Fibroblast of pulmonary artery (primary cell): ENCODE results near the gene ZNF385C.

ENCODE experiments used
- DNase-seq: peaks from one replicate; pipeline ENCODE4 v3.0.0-alpha.2; 2010; ENCODE audit warnings: low read depth
- H3K4me3 ChIP-seq: replicated peaks from 2 replicates; pipeline ENCODE4 v1.5.1; 2011; ENCODE audit warnings: low read depth, mild to moderate bottlenecking, control low read depth, low read length, moderate library complexity
- CTCF ChIP-seq: IDR thresholded peaks from 2 replicates; pipeline ENCODE4 v1.5.1; 2011; ENCODE audit warnings: mild to moderate bottlenecking, control low read depth, low read length, inconsistent platforms; ENCODE audit errors: missing control alignments

The ZNF385C gene

DNA sequence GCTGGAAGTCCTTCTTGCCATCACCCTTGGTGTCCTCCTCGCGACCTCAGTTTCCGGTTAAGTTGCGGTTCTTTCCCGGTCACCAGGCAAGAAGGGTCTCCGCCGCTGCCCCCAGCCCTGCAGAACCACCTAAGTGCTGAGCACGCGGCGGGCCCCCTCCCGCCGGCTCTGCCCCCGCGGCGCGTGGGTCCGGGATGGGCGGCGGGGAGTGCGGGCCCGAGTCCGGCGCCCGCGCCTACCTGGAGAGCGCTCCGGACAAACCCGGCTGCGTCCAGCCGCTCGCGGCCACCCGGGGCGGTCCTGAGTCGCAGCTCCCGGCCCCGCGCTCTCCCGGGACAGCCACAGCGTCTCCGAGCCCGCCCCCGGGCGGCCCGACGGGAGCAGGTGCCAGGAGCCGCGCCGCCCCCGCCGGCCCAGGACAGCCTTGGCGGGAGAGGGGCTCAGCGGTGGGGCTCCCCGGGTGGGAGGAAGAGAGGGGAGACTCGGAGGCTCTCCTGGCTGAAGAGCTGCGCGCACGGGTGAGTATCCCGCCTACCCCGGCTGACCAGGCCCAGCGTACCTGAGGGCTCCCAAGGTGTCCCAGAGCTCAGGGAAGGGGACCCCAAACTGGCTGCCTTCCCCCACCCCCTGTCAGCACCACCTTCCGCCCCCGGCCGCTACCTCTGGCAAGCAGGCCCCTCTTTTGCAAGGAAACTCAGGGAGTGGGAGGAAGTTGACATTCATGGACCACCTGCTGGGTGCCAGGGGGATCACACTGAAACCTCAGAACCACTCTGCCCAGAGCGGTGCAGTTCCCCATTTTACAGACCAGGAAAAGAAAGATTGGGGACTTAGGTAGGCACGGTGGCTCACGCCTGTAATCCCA, 25.7 kb downstream of the ZNF385C start:
- DNase-seq = no peak
- no peak for TF ChIP-seq CTCF
- no peak overlapping the region for H3K4me3 ChIP-seq

- no peak for DNase-seq
- H3K4me3 ChIP-seq = no peak overlapping the region
- TF ChIP-seq CTCF = no peak
Observed at GRCh38 chr17:42071810-42072209, 26.5 kb downstream of the ZNF385C start.

GRCh38 chr17:42068979-42069378, 29.3 kb downstream of the ZNF385C start:
- no peak for DNase-seq
- no peak overlapping the region for H3K4me3 ChIP-seq
- TF ChIP-seq CTCF = no peak

GRCh38 chr17:42067371-42068091, 30.7 kb downstream of the ZNF385C start:
- H3K4me3 ChIP-seq = no peak overlapping the region
- peak; percentile 94 for TF ChIP-seq CTCF
- peak; percentile 53 for DNase-seq

DNA sequence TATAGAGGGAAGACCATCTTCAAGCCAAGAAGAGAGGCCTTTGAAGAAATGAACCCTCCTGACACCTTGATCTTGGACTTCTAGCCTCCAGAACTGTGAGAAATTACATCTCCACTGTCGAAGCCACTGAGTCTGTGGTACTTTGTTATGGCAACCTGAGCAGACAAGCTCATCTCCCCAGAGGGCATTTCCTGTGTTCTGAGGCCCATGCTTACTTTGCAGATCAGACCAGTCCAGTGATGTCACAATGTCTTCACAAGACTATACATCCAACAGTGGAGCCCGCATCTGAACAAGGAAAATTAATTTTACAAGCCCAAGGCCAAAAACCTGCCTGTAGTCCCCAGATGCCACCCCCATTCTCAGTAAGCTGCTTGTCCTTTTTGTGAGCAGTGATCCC, 33.1 kb downstream of the ZNF385C start:
- no peak for TF ChIP-seq CTCF
- DNase-seq = no peak
- H3K4me3 ChIP-seq = no peak overlapping the region

DNA sequence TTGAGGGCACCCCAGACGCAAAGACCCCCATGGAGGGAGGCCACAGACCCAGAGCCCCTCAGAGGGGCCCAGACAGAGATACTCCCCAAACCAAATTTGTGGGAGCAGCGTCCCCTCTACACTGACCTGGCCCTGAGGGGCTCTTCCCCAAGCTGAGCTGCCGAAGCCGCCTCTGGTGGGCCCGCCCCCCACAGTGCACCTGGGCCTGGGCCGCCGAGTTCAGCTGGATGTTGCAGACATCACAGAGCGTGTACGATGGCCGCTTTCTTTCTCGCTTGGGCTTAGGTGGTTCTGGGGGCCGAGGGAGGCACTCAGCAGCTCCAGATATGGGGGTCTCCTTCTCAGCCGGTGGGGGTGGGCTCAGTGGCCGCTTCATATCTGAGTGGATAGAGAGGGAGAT, 35.6 kb downstream of the ZNF385C start:
- no peak overlapping the region for H3K4me3 ChIP-seq
- no peak for TF ChIP-seq CTCF
- no peak for DNase-seq
